ENCODE measurements around the gene NRARP.

NRARP gene

DNA sequence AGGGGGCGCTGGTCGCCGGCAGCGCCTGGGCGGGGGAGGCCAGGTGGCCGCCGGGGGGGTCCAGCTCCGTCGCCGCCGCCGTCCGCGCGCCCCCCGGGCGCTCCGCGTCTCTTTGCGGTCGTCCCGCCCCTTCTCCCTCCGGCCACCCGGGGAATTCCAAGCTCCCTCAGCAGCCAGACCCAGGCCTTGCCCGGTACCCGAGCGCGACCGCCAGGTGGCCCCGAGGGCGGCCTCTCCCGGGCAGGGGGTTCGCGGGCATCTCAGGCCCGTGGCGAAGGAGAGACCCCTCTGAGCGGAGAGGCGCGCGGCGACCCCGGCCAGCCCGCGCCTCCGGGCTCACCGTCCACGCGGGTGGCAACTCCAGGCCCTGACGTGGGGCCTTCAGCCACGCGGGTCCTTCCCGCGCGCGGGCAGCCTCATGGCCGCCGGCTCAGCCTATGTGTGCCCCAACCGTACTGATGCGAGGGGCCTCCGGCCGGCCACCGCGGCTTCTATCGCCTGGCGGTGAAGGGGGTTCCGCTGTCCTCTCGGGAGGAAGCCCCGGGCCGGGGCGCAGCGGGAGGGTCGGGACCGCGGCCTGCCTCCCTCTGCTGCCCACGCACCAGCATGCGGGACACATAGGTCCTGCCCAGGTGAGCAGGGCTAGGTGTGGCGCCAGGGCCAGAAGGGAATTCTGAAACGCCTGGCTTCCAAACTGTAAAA is 529 bp upstream of the NRARP start:
- CTCF ChIA-PET: interaction anchor here (0.6 to 3.5 kb wide), 10 partner anchors 8 to 107 kb away, joined by 3 to 15 read pairs (median 6); no protein-coding TSS in a partner anchor
- Histone ChIP-seq H3K4me3 (ENCODE audit: low read depth, low read length) (peak overlapping the region; percentile 30), H3K9me3 (ENCODE audit: control insufficient read depth, insufficient read depth, low read depth, low read length) (no peaks in the 10 kb centered on the region), H3K4me1 (ENCODE audit: control insufficient read depth, insufficient read depth, low read length) (peaks cover 15% of the 10 kb centered on the region), H3K27ac (ENCODE audit: extremely low read depth, low read depth, low read length) (peak overlapping the region; percentile 78; the same call in 1 of the 2 replicates), H3K36me3 (ENCODE audit: control insufficient read depth in 2 of 2, insufficient read depth in 1 of 2, low read length in 2 of 2) (no peaks in the 10 kb centered on the region)
- POLR2A ChIA-PET: interaction anchor here (0.6 to 3.3 kb wide), 32 partner anchors 9 to 305 kb away, joined by 3 to 40 read pairs (median 5); partner anchors contain the start of genes ENTPD8, EXD3, MRPL41 and NOXA1
- TF ChIP-seq ZFHX2 (tag by site-specific recombination; conservative IDR thresholded peaks at IDR 0.05) (peak; percentile 64), ZNF658 (tag by site-specific recombination; IDR thresholded peaks at IDR 0.05) (no peak), ZNF138 (tag by site-specific recombination; IDR thresholded peaks at IDR 0.05; ENCODE audit: borderline replicate concordance) (no peak), OVOL3 (tag by site-specific recombination; IDR thresholded peaks at IDR 0.05) (0 out of 2 replicates have a peak, but pooled peaks have one; percentile 6), ZNF830 (tag by site-specific recombination; IDR thresholded peaks at IDR 0.05; ENCODE audit: low read depth) (no peak), ZNF501 (tag by site-specific recombination; IDR thresholded peaks at IDR 0.05) (0 out of 2 replicates have a peak, but pooled peaks have one; percentile 34), SP2 (tag by site-specific recombination; IDR thresholded peaks at IDR 0.05) (no peak), ZNF391 (tag by site-specific recombination; IDR thresholded peaks at IDR 0.05; ENCODE audit: borderline replicate concordance, low read depth) (0 out of 2 replicates have a peak, but pooled peaks have one; percentile 43), BCL11B (tag by site-specific recombination; IDR thresholded peaks at IDR 0.05; ENCODE audit: low read depth) (peak; percentile 81), GLIS1 (tag by site-specific recombination; IDR thresholded peaks at IDR 0.05) (peak; percentile 89), ZNF600 (tag by site-specific recombination; IDR thresholded peaks at IDR 0.05) (peak; percentile 71; the same call in 1 of the 2 replicates), YY1 (tag by site-specific recombination; IDR thresholded peaks at IDR 0.05) (peak; percentile 65), ZNF394 (tag by site-specific recombination; IDR thresholded peaks at IDR 0.05; ENCODE audit: borderline replicate concordance) (no peak), ZBTB7A (tag by site-specific recombination; IDR thresholded peaks at IDR 0.05; ENCODE audit: low read depth) (peak; percentile 62; the same call in 1 of the 2 replicates), KLF8 (tag by site-specific recombination; IDR thresholded peaks at IDR 0.05) (peak; percentile 54; the same call in 1 of the 2 replicates), ZSCAN30 (tag by site-specific recombination; IDR thresholded peaks at IDR 0.05) (peak; percentile 87), OSR2 (tag by site-specific recombination; IDR thresholded peaks at IDR 0.05) (peak; percentile 86), ZXDB (tag by site-specific recombination; IDR thresholded peaks at IDR 0.05) (peak; percentile 52; the same call in 1 of the 2 replicates)
- TF ChIP-seq, protein P1, sequence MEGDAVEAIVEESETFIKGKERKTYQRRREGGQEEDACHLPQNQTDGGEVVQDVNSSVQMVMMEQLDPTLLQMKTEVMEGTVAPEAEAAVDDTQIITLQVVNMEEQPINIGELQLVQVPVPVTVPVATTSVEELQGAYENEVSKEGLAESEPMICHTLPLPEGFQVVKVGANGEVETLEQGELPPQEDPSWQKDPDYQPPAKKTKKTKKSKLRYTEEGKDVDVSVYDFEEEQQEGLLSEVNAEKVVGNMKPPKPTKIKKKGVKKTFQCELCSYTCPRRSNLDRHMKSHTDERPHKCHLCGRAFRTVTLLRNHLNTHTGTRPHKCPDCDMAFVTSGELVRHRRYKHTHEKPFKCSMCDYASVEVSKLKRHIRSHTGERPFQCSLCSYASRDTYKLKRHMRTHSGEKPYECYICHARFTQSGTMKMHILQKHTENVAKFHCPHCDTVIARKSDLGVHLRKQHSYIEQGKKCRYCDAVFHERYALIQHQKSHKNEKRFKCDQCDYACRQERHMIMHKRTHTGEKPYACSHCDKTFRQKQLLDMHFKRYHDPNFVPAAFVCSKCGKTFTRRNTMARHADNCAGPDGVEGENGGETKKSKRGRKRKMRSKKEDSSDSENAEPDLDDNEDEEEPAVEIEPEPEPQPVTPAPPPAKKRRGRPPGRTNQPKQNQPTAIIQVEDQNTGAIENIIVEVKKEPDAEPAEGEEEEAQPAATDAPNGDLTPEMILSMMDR (tag by site-specific recombination; IDR thresholded peaks at IDR 0.05): peak; percentile 84
- TF ChIP-seq, protein P2, sequence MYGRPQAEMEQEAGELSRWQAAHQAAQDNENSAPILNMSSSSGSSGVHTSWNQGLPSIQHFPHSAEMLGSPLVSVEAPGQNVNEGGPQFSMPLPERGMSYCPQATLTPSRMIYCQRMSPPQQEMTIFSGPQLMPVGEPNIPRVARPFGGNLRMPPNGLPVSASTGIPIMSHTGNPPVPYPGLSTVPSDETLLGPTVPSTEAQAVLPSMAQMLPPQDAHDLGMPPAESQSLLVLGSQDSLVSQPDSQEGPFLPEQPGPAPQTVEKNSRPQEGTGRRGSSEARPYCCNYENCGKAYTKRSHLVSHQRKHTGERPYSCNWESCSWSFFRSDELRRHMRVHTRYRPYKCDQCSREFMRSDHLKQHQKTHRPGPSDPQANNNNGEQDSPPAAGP (tag by site-specific recombination; IDR thresholded peaks at IDR 0.05): peak; percentile 18; the same call in 1 of the 2 replicates
- TF ChIP-seq, protein P3, sequence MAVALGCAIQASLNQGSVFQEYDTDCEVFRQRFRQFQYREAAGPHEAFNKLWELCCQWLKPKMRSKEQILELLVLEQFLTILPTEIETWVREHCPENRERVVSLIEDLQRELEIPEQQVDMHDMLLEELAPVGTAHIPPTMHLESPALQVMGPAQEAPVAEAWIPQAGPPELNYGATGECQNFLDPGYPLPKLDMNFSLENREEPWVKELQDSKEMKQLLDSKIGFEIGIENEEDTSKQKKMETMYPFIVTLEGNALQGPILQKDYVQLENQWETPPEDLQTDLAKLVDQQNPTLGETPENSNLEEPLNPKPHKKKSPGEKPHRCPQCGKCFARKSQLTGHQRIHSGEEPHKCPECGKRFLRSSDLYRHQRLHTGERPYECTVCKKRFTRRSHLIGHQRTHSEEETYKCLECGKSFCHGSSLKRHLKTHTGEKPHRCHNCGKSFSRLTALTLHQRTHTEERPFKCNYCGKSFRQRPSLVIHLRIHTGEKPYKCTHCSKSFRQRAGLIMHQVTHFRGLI (tag by site-specific recombination; IDR thresholded peaks at IDR 0.05): no peak
- TF ChIP-seq, protein P4, sequence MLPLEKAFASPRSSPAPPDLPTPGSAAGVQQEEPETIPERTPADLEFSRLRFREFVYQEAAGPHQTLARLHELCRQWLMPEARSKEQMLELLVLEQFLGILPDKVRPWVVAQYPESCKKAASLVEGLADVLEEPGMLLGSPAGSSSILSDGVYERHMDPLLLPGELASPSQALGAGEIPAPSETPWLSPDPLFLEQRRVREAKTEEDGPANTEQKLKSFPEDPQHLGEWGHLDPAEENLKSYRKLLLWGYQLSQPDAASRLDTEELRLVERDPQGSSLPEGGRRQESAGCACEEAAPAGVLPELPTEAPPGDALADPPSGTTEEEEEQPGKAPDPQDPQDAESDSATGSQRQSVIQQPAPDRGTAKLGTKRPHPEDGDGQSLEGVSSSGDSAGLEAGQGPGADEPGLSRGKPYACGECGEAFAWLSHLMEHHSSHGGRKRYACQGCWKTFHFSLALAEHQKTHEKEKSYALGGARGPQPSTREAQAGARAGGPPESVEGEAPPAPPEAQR (tag by site-specific recombination; IDR thresholded peaks at IDR 0.05): 0 out of 2 replicates have a peak, but pooled peaks have one; percentile 43
- TF ChIP-seq, protein P5, sequence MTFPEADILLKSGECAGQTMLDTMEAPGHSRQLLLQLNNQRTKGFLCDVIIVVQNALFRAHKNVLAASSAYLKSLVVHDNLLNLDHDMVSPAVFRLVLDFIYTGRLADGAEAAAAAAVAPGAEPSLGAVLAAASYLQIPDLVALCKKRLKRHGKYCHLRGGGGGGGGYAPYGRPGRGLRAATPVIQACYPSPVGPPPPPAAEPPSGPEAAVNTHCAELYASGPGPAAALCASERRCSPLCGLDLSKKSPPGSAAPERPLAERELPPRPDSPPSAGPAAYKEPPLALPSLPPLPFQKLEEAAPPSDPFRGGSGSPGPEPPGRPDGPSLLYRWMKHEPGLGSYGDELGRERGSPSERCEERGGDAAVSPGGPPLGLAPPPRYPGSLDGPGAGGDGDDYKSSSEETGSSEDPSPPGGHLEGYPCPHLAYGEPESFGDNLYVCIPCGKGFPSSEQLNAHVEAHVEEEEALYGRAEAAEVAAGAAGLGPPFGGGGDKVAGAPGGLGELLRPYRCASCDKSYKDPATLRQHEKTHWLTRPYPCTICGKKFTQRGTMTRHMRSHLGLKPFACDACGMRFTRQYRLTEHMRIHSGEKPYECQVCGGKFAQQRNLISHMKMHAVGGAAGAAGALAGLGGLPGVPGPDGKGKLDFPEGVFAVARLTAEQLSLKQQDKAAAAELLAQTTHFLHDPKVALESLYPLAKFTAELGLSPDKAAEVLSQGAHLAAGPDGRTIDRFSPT (tag by site-specific recombination; IDR thresholded peaks at IDR 0.05): peak; percentile 68
- TF ChIP-seq, protein P6, sequence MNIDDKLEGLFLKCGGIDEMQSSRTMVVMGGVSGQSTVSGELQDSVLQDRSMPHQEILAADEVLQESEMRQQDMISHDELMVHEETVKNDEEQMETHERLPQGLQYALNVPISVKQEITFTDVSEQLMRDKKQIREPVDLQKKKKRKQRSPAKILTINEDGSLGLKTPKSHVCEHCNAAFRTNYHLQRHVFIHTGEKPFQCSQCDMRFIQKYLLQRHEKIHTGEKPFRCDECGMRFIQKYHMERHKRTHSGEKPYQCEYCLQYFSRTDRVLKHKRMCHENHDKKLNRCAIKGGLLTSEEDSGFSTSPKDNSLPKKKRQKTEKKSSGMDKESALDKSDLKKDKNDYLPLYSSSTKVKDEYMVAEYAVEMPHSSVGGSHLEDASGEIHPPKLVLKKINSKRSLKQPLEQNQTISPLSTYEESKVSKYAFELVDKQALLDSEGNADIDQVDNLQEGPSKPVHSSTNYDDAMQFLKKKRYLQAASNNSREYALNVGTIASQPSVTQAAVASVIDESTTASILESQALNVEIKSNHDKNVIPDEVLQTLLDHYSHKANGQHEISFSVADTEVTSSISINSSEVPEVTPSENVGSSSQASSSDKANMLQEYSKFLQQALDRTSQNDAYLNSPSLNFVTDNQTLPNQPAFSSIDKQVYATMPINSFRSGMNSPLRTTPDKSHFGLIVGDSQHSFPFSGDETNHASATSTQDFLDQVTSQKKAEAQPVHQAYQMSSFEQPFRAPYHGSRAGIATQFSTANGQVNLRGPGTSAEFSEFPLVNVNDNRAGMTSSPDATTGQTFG (tag by site-specific recombination; IDR thresholded peaks at IDR 0.05; ENCODE audit: borderline replicate concordance): no peak
- TF ChIP-seq, protein P7, sequence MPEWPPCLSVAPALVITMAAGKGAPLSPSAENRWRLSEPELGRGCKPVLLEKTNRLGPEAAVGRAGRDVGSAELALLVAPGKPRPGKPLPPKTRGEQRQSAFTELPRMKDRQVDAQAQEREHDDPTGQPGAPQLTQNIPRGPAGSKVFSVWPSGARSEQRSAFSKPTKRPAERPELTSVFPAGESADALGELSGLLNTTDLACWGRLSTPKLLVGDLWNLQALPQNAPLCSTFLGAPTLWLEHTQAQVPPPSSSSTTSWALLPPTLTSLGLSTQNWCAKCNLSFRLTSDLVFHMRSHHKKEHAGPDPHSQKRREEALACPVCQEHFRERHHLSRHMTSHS (tag by site-specific recombination; IDR thresholded peaks at IDR 0.05): no peak
